ENCODE results near the gene DRGX.

DNA sequence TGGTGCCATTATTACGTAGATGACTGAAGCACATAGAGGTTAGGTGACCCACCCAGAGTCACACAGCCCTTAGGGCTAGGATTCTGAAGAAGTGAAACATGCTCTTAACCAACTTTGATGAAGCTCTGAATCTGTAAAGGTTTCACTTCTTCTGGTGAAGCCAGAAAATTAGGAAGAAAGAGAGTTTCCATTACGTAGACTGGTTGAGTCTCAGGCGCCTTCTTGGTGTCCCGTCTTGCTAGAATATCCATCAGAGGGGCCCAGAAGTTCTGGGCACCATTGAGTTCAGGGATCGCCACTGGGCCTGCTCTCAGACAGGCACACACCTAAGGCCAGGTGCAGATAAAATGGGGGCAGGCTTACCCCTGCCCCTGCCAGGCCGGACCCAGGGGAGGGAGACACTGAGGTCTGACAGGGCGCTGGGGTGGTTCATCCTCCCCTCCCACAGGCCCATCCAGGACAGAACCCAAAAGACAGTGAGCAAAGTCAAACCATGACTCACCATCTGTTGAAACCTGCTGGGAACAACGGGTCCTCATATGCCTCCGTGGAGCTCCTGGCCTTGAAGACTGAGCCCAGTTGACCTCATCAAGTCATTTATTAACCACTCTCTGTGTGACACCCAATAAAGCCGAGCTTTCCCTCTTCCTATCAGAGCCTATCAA is 33.2 kb downstream of the DRGX start:
- TF ChIP-seq CTCF (IDR thresholded peaks at IDR 0.05), result no peak
- no peak for TF ChIP-seq POLR2A (IDR thresholded peaks at IDR 0.05)
